Measurements from ENCODE around the gene LPAR1. TPM values are rescaled to one million over a fixed set of nuclear protein-coding genes. Genes with fewer than 3 reads are reported as not detected.

Gene LPAR1
- total RNA-seq, 4 donors from 2014 or later, result 27.1 to 65.4 (median 47.6) TPM

DNA sequence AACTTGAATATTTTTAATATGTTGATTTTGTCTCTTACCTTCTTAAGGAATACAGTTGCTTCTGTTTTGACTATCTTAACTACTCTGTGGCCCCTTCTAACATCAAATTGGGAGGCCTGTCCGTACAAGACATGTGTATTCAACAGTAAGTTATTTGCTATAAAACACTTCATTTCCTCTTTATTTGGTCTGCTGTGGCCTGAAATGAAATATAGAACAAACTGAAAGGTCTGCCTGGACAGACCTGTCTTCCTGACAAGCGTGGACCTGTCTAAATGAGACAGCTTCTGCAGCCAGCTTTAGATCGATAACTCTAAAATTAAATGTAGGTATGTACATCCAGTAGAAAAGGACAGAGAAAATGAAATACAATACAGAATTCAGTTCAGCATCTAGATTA lies 2.2 kb upstream of the LPAR1 start:
- H3K36me3 ChIP-seq, result no peaks in the 10 kb centered on the region
- H3K4me1 ChIP-seq, result peaks cover 0 to 23% (median 0%) of the 10 kb centered on the region in 3 donors
- peaks cover 0 to 9% (median 0%) of the 10 kb centered on the region in 3 donors for H3K9me3 ChIP-seq
- no peak for ATAC-seq
- no peak overlapping the region for H3K27ac ChIP-seq
- H3K4me3 ChIP-seq, result no peak overlapping the region
- 84 to 86% methylated on average over 3 of the region's 3 CpGs for WGBS, 2 donors (ENCODE audit: low coverage in 1 of 2)
- no peak for TF ChIP-seq POLR2AphosphoS5 (IDR thresholded peaks at IDR 0.05)
- no peak for TF ChIP-seq EP300 (IDR thresholded peaks at IDR 0.05)
- TF ChIP-seq, protein P1, sequence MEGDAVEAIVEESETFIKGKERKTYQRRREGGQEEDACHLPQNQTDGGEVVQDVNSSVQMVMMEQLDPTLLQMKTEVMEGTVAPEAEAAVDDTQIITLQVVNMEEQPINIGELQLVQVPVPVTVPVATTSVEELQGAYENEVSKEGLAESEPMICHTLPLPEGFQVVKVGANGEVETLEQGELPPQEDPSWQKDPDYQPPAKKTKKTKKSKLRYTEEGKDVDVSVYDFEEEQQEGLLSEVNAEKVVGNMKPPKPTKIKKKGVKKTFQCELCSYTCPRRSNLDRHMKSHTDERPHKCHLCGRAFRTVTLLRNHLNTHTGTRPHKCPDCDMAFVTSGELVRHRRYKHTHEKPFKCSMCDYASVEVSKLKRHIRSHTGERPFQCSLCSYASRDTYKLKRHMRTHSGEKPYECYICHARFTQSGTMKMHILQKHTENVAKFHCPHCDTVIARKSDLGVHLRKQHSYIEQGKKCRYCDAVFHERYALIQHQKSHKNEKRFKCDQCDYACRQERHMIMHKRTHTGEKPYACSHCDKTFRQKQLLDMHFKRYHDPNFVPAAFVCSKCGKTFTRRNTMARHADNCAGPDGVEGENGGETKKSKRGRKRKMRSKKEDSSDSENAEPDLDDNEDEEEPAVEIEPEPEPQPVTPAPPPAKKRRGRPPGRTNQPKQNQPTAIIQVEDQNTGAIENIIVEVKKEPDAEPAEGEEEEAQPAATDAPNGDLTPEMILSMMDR (IDR thresholded peaks at IDR 0.05), result no peak
- no peak for TF ChIP-seq POLR2A (IDR thresholded peaks at IDR 0.05)
- peaks cover 33% of the 10 kb centered on the region for H3K27me3 ChIP-seq

DNA sequence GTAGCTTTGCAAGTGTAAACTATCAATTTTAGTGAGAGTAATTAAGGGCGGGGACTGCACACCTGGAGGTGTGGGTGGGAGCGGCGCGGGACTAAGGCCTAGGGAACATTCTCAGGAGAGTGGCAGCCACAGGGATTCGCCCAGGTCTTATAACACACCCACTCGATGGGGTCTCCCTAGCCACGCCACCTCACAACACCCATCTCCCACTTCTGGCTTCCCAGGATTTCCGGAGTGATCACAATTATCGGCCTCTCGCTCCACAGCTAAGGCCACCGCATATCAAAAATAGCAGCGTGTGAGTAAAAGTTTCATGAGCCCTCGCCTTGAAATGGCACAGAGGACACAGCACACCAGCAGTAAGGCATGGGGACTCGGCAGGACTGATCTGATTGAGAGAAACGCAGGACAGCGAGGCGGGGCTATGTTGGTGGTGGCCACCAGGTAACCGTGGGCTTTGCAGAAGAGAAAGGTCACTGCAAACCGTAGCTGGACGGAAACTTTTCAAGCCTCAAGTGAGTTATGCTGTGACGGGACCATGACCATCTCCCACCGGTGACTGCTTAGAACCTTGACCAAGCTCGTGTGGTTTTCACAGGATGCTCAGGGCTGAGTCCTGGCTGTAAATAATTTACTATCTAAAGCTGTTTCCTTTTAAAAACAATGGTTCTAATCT lies 1.1 kb upstream of the LPAR1 start:
- Histone ChIP-seq H3K4me3 (peak overlapping the region; percentile 52 to 72), H3K9me3 (no peaks in the 10 kb centered on the region), H3K27ac (peak overlapping the region in 3 of 4 donors; percentile 85 to 88 (median 88)), H3K27me3 (peaks cover 45% of the 10 kb centered on the region), H3K4me1 (peaks cover 0 to 23% (median 0%) of the 10 kb centered on the region in 3 donors), H3K36me3 (no peaks in the 10 kb centered on the region)
- TF ChIP-seq EP300 (IDR thresholded peaks at IDR 0.05), result no peak
- TF ChIP-seq POLR2AphosphoS5 (IDR thresholded peaks at IDR 0.05), result no peak
- TF ChIP-seq POLR2A (IDR thresholded peaks at IDR 0.05), result no peak
- TF ChIP-seq, protein P1 (IDR thresholded peaks at IDR 0.05), result no peak
- no peak for ATAC-seq
- 43 to 52% methylated on average over 12 to 13 of the region's 23 CpGs for WGBS, 2 donors (ENCODE audit: low coverage in 1 of 2)

DNA sequence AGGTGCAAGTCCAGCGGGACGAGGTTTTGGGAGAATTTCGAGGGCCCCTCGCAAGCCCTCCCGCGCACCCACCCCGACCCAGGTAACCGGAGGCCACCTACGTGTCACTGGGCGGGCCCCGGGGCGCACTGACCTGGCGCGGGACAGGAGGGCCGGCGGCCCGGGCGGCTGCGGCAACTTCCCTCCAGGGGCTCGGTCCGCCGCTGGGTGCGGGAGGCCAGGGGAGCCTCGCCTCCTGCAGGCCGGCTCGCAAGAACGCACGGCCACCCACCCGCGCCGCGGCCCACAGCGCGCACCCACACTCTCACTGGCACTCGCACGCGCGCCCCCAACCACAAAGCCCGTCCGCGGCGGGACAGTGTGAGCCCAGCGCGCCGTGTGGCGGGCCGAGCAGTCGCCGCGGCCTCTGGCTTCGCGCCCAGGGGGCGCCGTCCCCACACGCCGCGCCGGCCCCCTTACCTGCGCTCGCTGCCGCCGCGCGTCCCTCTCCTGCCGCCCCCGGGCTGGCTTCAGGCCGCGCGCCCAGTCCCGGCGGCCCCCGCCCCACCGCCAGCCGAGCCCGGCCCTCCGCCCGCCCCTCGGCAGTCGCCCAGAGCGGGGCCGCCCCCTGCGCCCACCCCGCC lies 451 bp downstream of the LPAR1 start:
- Histone ChIP-seq H3K27me3 (peaks cover 50% of the 10 kb centered on the region), H3K27ac (peak overlapping the region; percentile 54 to 88 (median 86)), H3K4me1 (peaks cover 0 to 23% (median 0%) of the 10 kb centered on the region in 3 donors), H3K9me3 (no peaks in the 10 kb centered on the region), H3K36me3 (no peaks in the 10 kb centered on the region), H3K4me3 (peak overlapping the region; percentile 52 to 72)
- no peak for TF ChIP-seq POLR2AphosphoS5 (IDR thresholded peaks at IDR 0.05)
- TF ChIP-seq POLR2A (IDR thresholded peaks at IDR 0.05), result peak in 1 of 2 donors; percentile 2
- no peak for TF ChIP-seq EP300 (IDR thresholded peaks at IDR 0.05)
- TF ChIP-seq, protein P1 (IDR thresholded peaks at IDR 0.05), result peak in 1 of 4 experiments; percentile 25
- ATAC-seq, result peak; percentile 28
- no CpG with 5 or more reads among the region's 83 CpGs for WGBS, 2 donors (ENCODE audit: low coverage in 1 of 2)

DNA sequence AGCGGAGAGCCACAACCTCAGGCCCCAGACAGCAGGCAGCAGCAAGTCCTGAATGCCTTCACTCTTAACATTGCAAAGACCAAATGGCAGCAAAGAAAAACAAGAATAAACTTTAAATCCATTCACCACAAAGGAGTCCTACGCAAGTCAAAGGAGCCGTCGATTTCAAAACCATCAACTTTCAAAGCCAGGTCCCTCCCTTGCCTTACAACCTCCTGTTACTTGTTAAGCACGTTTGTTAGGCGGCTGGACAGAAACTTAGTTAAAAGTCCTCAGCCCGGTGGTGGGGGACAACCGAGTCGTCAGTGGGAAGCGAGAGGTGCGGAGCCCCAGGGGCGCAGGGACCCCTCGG lies 938 bp downstream of the LPAR1 start:
- TF ChIP-seq EP300 (IDR thresholded peaks at IDR 0.05), result no peak
- TF ChIP-seq, protein P1 (IDR thresholded peaks at IDR 0.05), result no peak
- no peak for TF ChIP-seq POLR2AphosphoS5 (IDR thresholded peaks at IDR 0.05)
- no peak for TF ChIP-seq POLR2A (IDR thresholded peaks at IDR 0.05)
- WGBS, 2 donors (ENCODE audit: low coverage in 1 of 2), result 9 to 14% methylated on average over 4 to 8 of the region's 13 CpGs
- H3K4me1 ChIP-seq, result peaks cover 0 to 23% (median 0%) of the 10 kb centered on the region in 3 donors
- no peak for ATAC-seq
- H3K9me3 ChIP-seq, result no peaks in the 10 kb centered on the region
- peak overlapping the region; percentile 52 to 72 for H3K4me3 ChIP-seq
- H3K27ac ChIP-seq, result peak overlapping the region; percentile 54 to 88 (median 86)
- H3K36me3 ChIP-seq, result no peaks in the 10 kb centered on the region
- peaks cover 50% of the 10 kb centered on the region for H3K27me3 ChIP-seq
